Neuronal stem cell (in vitro differentiated cells): ENCODE results near the gene GRM7.
"Not testable (repeated sequence)": the region's sequence is repeated elsewhere in the genome, so short reads cannot be mapped to it uniquely, and the experiment has no call there.

ENCODE experiments used
- DNase-seq: peaks from one replicate; pipeline ENCODE4 v3.0.0-alpha.2; 2013; ENCODE audit warnings: low spot score
- H2AFZ ChIP-seq: one replicate; pipeline ENCODE4 v1.6.1; 2013; ENCODE audit warnings: mild to moderate bottlenecking, low read length, inconsistent platforms
- H2AK5ac ChIP-seq: 2 replicates; pipeline ENCODE4 v1.6.1; 2013; ENCODE audit warnings: low read depth, mild to moderate bottlenecking, inconsistent platforms, low read length, moderate library complexity, mixed read lengths
- H2BK120ac ChIP-seq: 2 replicates; pipeline ENCODE4 v1.6.1; 2013; ENCODE audit warnings: low read depth, mild to moderate bottlenecking, inconsistent platforms, low read length, moderate library complexity, mixed read lengths
- H2BK12ac ChIP-seq: one replicate; pipeline ENCODE4 v1.6.1; 2013; ENCODE audit warnings: low read length, inconsistent platforms
- H2BK15ac ChIP-seq: 2 replicates; pipeline ENCODE4 v1.6.1; 2013; ENCODE audit warnings: mild to moderate bottlenecking, low read length, inconsistent platforms, mixed read lengths
- H2BK5ac ChIP-seq: one replicate; pipeline ENCODE4 v1.6.1; 2013; ENCODE audit warnings: inconsistent platforms, mild to moderate bottlenecking, low read length, moderate library complexity
- H3K14ac ChIP-seq: one replicate; pipeline ENCODE4 v1.6.1; 2013; ENCODE audit warnings: low read length, inconsistent platforms
- H3K18ac ChIP-seq: 2 replicates; pipeline ENCODE4 v1.6.1; 2013; ENCODE audit warnings: low read length, inconsistent platforms
- H3K23ac ChIP-seq: 2 replicates; pipeline ENCODE4 v1.6.1; 2013; ENCODE audit warnings: low read depth, mild to moderate bottlenecking, mixed read lengths, low read length, inconsistent platforms; ENCODE audit not compliant: poor library complexity
- H3K27ac ChIP-seq: replicated peaks from 3 replicates; pipeline ENCODE4 v1.5.1; 2013; ENCODE audit warnings: low read length, inconsistent platforms
- H3K27me3 ChIP-seq, 3 experiments: 2 replicates each; pipeline ENCODE4 v1.6.1; 2013; ENCODE audit warnings: low read length in 3 of 3, mild to moderate bottlenecking in 2 of 3, inconsistent platforms in 1 of 3, low read depth in 1 of 3, mixed read lengths in 1 of 3, moderate library complexity in 1 of 3; ENCODE audit not compliant: control insufficient read depth in 3 of 3, insufficient read depth in 3 of 3
- H3K36me3 ChIP-seq, 2 donors: replicated peaks in 1 of 2; 2 replicates each; pipeline ENCODE4 v1.6.1; 2013; ENCODE audit warnings: low read length in 2 of 2; ENCODE audit not compliant: control insufficient read depth in 2 of 2, insufficient read depth in 2 of 2
- H3K4ac ChIP-seq: 2 replicates; pipeline ENCODE4 v1.6.1; 2013; ENCODE audit warnings: inconsistent platforms, mild to moderate bottlenecking, low read length, moderate library complexity
- H3K4me1 ChIP-seq, 2 donors: 1 replicate in 1 of 2; 2 replicates in 1 of 2; pipeline ENCODE4 v1.6.1; 2013; ENCODE audit warnings: low read length in 2 of 2, low read depth in 1 of 2; ENCODE audit not compliant: control insufficient read depth in 2 of 2, insufficient read depth in 1 of 2
- H3K4me2 ChIP-seq: one replicate; pipeline ENCODE4 v1.6.1; 2013; ENCODE audit warnings: mild to moderate bottlenecking, low read length, inconsistent platforms; ENCODE audit not compliant: insufficient read depth, poor library complexity, severe bottlenecking
- H3K4me3 ChIP-seq, 2 donors: 2 replicates each; pipeline ENCODE4 v1.5.1; 2013; ENCODE audit warnings: low read length in 2 of 2, mild to moderate bottlenecking in 2 of 2, inconsistent platforms in 1 of 2, moderate library complexity in 1 of 2
- H3K79me1 ChIP-seq: one replicate; pipeline ENCODE4 v1.6.1; 2013; ENCODE audit warnings: low read depth, mild to moderate bottlenecking, inconsistent platforms, low read length, moderate library complexity
- H3K9ac ChIP-seq: one replicate; pipeline ENCODE4 v1.6.1; 2013; ENCODE audit warnings: mild to moderate bottlenecking, low read depth, low read length, inconsistent platforms; ENCODE audit not compliant: poor library complexity
- H3K9me3 ChIP-seq, 2 donors: replicated peaks in 1 of 2; 2 replicates each; pipeline versions ENCODE3 to v1.6.1; 2013; ENCODE audit warnings: low read length in 2 of 2, mild to moderate bottlenecking in 2 of 2, inconsistent platforms in 1 of 2, low read depth in 1 of 2, mixed read lengths in 1 of 2, moderate library complexity in 1 of 2; ENCODE audit not compliant: control insufficient read depth in 2 of 2, insufficient read depth in 1 of 2
- H4K8ac ChIP-seq: one replicate; pipeline ENCODE4 v1.6.1; 2013; ENCODE audit warnings: low read depth, mild to moderate bottlenecking, inconsistent platforms, low read length, moderate library complexity
- H4K91ac ChIP-seq: one replicate; pipeline ENCODE4 v1.6.1; 2013; ENCODE audit warnings: low read length, low read depth, mild to moderate bottlenecking, inconsistent platforms; ENCODE audit not compliant: poor library complexity
- WGBS, 2 donors: extraction: QIAGEN DNeasy Blood & Tissue Kit; methylation state at CpG; one replicate each; pipeline ENCODE4 v1.1.7; 2013; ENCODE audit warnings: missing lambda C conversion rate in 2 of 2, mixed read lengths in 1 of 2; ENCODE audit not compliant: insufficient read length in 2 of 2, insufficient replicate concordance in 1 of 2; ENCODE audit errors: extremely low coverage in 2 of 2; 5-methylcytosine and 5-hydroxymethylcytosine counted together

GRM7 gene

GRCh38 chr3:6921876-6922275 is 61.0 kb downstream of the GRM7 start:
- Histone ChIP-seq H3K9me3 (no peaks in the 10 kb centered on the region), H3K18ac (no peak overlapping the region), H3K9ac (no peak overlapping the region), H2BK15ac (no peak overlapping the region), H3K14ac (no peak overlapping the region), H3K79me1 (no peaks in the 10 kb centered on the region), H3K23ac (no peak overlapping the region), H2AK5ac (no peak overlapping the region), H2AFZ (no peak overlapping the region), H3K36me3 (no peaks in the 10 kb centered on the region), H2BK12ac (no peak overlapping the region), H3K4me2 (no peak overlapping the region), H3K4me3 (no peak overlapping the region), H3K4ac (no peak overlapping the region), H2BK120ac (no peak overlapping the region), H3K27ac (no peak overlapping the region), H3K27me3 (no peaks in the 10 kb centered on the region), H4K91ac (no peak overlapping the region), H4K8ac (no peak overlapping the region), H3K4me1 (no peaks in the 10 kb centered on the region), H2BK5ac (no peak overlapping the region)
- no peak for DNase-seq
- no CpG with 5 or more reads among the region's 8 CpGs for WGBS, 2 donors

DNA sequence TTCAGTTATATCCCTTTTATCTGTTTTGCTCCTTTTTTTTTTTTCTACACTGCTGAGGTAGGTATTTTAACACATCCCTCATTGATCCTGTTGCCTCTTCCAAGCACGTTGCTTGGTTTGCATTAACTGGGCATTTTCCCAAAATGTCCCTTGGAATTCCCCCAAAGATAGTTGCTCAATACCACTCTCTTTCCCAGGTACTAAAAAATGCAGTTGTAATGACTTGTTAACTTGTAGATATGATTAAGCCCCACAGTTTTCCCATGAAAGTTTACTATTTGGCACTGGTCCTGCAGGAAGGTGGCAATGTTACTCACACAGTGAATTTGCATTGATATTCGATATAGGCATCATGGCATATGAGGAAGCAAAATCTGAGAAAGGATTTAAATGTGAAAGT is 67.1 kb downstream of the GRM7 start:
- H2AK5ac ChIP-seq: no peak overlapping the region
- no peak overlapping the region for H3K4me3 ChIP-seq
- H3K23ac ChIP-seq: no peak overlapping the region
- no peak overlapping the region for H3K14ac ChIP-seq
- no peak overlapping the region for H2BK120ac ChIP-seq
- DNase-seq: no peak
- no peak overlapping the region for H4K91ac ChIP-seq
- no peak overlapping the region for H3K4me2 ChIP-seq
- H3K27me3 ChIP-seq: no peaks in the 10 kb centered on the region
- no peaks in the 10 kb centered on the region for H3K9me3 ChIP-seq
- no peak overlapping the region for H3K18ac ChIP-seq
- H2AFZ ChIP-seq: no peak overlapping the region
- no peak overlapping the region for H3K27ac ChIP-seq
- H2BK5ac ChIP-seq: no peak overlapping the region
- H3K4ac ChIP-seq: no peak overlapping the region
- no peak overlapping the region for H4K8ac ChIP-seq
- no peaks in the 10 kb centered on the region for H3K36me3 ChIP-seq
- no peak overlapping the region for H2BK12ac ChIP-seq
- WGBS, 2 donors: no CpG with 5 or more reads among the region's 2 CpGs
- H3K9ac ChIP-seq: no peak overlapping the region
- H3K79me1 ChIP-seq: no peaks in the 10 kb centered on the region
- no peak overlapping the region for H2BK15ac ChIP-seq
- no peaks in the 10 kb centered on the region for H3K4me1 ChIP-seq

DNA sequence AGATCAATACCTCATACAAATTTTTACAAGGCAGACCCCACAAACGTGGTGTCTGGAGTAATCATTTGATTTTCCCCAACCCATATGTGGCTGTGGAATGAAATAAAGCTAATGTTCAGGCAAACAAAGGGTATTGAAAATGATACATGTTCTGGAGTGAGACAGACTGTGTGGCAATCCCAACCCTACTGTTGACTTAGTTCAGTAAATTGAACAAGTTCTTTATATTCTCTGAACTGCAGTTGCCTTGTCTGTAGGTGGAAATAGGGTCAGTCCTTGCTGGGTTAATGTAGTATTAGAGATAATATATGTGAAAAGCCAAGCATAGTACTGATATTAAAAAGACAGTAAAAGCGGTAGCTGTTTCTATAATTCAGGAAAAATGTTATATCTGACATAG is 69.0 kb downstream of the GRM7 start:
- Histone ChIP-seq H3K36me3 (no peaks in the 10 kb centered on the region), H3K27ac (no peak overlapping the region), H2AK5ac (no peak overlapping the region), H2AFZ (no peak overlapping the region), H2BK12ac (no peak overlapping the region), H3K14ac (no peak overlapping the region), H2BK5ac (no peak overlapping the region), H2BK120ac (no peak overlapping the region), H3K9me3 (no peaks in the 10 kb centered on the region), H3K4me1 (no peaks in the 10 kb centered on the region), H3K4me3 (no peak overlapping the region), H3K4ac (no peak overlapping the region), H3K18ac (no peak overlapping the region), H4K91ac (no peak overlapping the region), H3K4me2 (no peak overlapping the region), H3K79me1 (no peaks in the 10 kb centered on the region), H4K8ac (no peak overlapping the region), H2BK15ac (no peak overlapping the region), H3K23ac (no peak overlapping the region), H3K9ac (no peak overlapping the region), H3K27me3 (no peaks in the 10 kb centered on the region)
- no peak for DNase-seq
- no CpG with 5 or more reads among the region's 2 CpGs for WGBS, 2 donors

DNA sequence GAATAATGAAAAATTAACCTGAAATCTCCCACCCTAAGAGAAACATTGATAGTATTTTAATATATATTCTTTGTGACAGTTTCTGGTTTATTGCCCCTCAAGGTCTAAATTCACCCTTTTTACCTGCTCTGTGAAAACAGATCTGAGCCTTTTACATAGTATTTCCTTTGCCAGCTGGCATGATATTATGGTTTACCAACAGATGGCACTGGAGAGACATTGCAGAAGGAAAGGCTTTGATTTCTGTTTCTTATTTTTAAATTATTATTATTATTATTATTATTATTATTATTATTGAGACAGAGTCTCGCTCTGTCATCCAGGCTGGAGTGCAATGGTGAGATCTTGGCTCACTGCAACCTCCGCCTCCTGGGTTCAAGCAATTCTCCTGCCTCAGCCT is 74.5 kb downstream of the GRM7 start:
- H2AFZ ChIP-seq, H3K14ac ChIP-seq, H3K23ac ChIP-seq, H3K79me1 ChIP-seq, H3K4me1 ChIP-seq, H3K18ac ChIP-seq, H3K36me3 ChIP-seq, H4K91ac ChIP-seq, H3K4me3 ChIP-seq, H3K4me2 ChIP-seq, H3K27me3 ChIP-seq, H2BK120ac ChIP-seq, H2AK5ac ChIP-seq, H3K9ac ChIP-seq, H3K9me3 ChIP-seq, H2BK5ac ChIP-seq, H3K4ac ChIP-seq, H3K27ac ChIP-seq, H2BK15ac ChIP-seq, H4K8ac ChIP-seq, DNase-seq, H2BK12ac ChIP-seq: not testable (repeated sequence)
- WGBS, 2 donors: no CpG with 5 or more reads among the region's 2 CpGs
